Right lobe of liver (tissue), 6 donors: Measurements from ENCODE around the gene CAMK4. TPM values are rescaled to one million over a fixed set of nuclear protein-coding genes. Genes with fewer than 3 reads are reported as not detected.

ENCODE experiments used
- ATAC-seq, 4 donors: fragments of 200-7000 bp; cut with Tn5 transposase; one replicate each; pipeline ENCODE4 v1.9.1; 2020; ENCODE audit warnings: mild to moderate bottlenecking in 4 of 4, moderate library complexity in 4 of 4
- DNase-seq, 3 donors: peaks; one replicate each; pipeline ENCODE4 v3.0.0-alpha.2; 2020
- H3K27ac ChIP-seq, 3 donors: fragments of 200-600 bp; one replicate each; pipeline ENCODE4 v1.8.0; 2022
- H3K27me3 ChIP-seq, 2 donors: fragments of 200-600 bp; one replicate each; pipeline ENCODE4 v1.8.0; 2022
- H3K36me3 ChIP-seq, 4 donors: fragments of 200-600 bp; sonication (generic) in 1 of 4; one replicate each; pipeline versions ENCODE4 v1.5.1 to v1.8.0; 2017 to 2022; ENCODE audit warnings: control low read depth in 1 of 4
- H3K4me1 ChIP-seq, 4 donors: fragments of 200-600 bp; sonication (generic) in 1 of 4; one replicate each; pipeline versions ENCODE4 v1.5.1 to v1.8.0; 2017 to 2022; ENCODE audit warnings: control low read depth in 1 of 4
- H3K4me3 ChIP-seq, 3 donors: fragments of 200-600 bp; one replicate each; pipeline ENCODE4 v1.8.0; 2022
- H3K9me3 ChIP-seq, 4 donors: fragments of 200-600 bp; sonication (generic) in 1 of 4; one replicate each; pipeline versions ENCODE4 v1.5.1 to v1.8.0; 2017 to 2022; ENCODE audit warnings: control low read depth in 1 of 4
- POLR2A ChIP-seq: fragments of 450-650 bp; IDR thresholded peaks from one replicate; pipeline ENCODE4 v1.6.1; 2017; ENCODE audit warnings: antibody characterized with exemption, mild to moderate bottlenecking
- WGBS: methylation state at CpG from one replicate; pipeline ENCODE4 v1.1.6; 2018; ENCODE audit warnings: low coverage, low lambda C conversion rate; ENCODE audit not compliant: insufficient coverage; ENCODE audit errors: missing lambda C conversion rate; 5-methylcytosine and 5-hydroxymethylcytosine counted together
- intact Hi-C, 2 donors: fragments of 100-400 bp; cut with DNase I; formaldehyde crosslinking; loops; one replicate each; pipeline versions ENCODE4 v1.11.2 to v1.14.1; 2022
- total RNA-seq, 6 experiments: library from RNA; depleted of rRNA in 2 of 6; stranded (reverse); fragments of >200 nt in 2 of 6; fragmentation: NEBNext Ultra II Directional in 3 of 6; extraction: Animal tissue kit (Norgen Biotek cat#: 25700) in 3 of 6; gene quantifications; one replicate each; pipeline versions ENCODE4 v1.1.0 to v1.2.4, GENCODE V29; 2016 to 2023
- TF ChIP-seq, protein P1 (sequence below), 4 donors: fragments of 200-600 bp in 3 of 4; fragments of 450-650 bp in 1 of 4; IDR thresholded peaks; one replicate each; pipeline versions ENCODE4 v1.5.1 to v1.8.0; 2016 to 2022; ENCODE audit warnings: antibody characterized with exemption in 4 of 4, mild to moderate bottlenecking in 2 of 4
- donor health status: DM: no; HTN: yes; CAD: no.
- donor health status: DM: no; HTN: no; CAD: no.
- donor health status: DM: no; HTN: no; CAD: no.
- donor health status: DM: no; HTN: yes; CAD: no.
- donor health status: DM: no; HTN: yes; CAD: no.

CAMK4 gene
- total RNA-seq, 6 experiments from 2014 or later, result 0.81 to 4.3 (median 1.3) TPM

DNA sequence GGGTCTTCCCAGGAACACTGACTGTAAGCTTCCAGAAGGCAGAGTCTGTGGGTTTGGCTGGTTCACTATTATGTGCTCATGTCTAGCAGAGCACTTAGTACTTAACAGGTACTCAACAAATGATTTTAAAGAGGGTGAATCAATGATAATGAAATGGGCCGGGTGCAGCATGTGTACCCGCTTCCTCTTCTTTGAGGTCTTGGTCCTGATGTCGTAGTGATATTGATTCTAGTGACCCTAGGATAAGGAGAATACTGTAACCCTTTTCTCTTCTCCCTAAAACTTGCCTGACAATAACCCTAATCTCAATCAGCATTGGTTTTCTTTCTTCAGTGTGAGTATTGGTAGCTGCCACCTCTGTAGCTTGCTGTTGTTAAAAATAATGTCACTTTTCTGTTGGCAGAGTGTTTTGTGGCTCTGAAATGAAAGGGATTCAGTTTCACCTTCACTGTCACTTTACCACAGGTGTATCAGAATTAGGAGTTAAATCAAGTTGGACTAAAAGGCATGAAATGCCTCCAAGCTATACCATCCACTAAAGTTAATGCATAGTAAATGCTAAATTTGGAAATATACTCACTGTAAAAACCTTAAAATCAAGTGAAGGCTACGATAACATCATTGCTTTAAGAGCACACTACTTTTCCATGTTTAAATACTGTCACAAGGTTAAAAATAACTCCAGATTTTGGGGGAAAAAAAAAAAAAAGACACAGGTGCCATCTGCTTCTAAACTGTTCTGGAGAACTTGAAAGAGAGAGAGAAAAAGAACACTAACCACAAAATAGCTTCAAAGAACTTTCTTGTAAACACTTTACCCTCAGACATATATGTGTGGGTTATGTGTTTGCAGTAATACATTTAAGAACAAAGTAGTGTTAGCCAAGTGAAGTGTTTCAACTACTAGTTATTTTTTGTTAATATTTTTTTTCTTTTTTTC lies 6.0 kb downstream of the CAMK4 start:
- no peak for ATAC-seq

GRCh38 chr5:111231119-111231518 lies 6.9 kb downstream of the CAMK4 start:
- no peaks in the 10 kb centered on the region for H3K4me1 ChIP-seq
- H3K9me3 ChIP-seq, result no peaks in the 10 kb centered on the region
- ATAC-seq (no peak), DNase-seq (no peak)
- H3K27ac ChIP-seq, result no peak overlapping the region
- WGBS, result 58% methylated on average over 1 of the region's 1 CpG
- TF ChIP-seq, protein P1, sequence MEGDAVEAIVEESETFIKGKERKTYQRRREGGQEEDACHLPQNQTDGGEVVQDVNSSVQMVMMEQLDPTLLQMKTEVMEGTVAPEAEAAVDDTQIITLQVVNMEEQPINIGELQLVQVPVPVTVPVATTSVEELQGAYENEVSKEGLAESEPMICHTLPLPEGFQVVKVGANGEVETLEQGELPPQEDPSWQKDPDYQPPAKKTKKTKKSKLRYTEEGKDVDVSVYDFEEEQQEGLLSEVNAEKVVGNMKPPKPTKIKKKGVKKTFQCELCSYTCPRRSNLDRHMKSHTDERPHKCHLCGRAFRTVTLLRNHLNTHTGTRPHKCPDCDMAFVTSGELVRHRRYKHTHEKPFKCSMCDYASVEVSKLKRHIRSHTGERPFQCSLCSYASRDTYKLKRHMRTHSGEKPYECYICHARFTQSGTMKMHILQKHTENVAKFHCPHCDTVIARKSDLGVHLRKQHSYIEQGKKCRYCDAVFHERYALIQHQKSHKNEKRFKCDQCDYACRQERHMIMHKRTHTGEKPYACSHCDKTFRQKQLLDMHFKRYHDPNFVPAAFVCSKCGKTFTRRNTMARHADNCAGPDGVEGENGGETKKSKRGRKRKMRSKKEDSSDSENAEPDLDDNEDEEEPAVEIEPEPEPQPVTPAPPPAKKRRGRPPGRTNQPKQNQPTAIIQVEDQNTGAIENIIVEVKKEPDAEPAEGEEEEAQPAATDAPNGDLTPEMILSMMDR (IDR thresholded peaks at IDR 0.05), result no peak
- TF ChIP-seq POLR2A, result no peak
- intact Hi-C loops, result no loop called here
- H3K36me3 ChIP-seq, result no peaks in the 10 kb centered on the region
- no peaks in the 10 kb centered on the region for H3K27me3 ChIP-seq
- no peak overlapping the region for H3K4me3 ChIP-seq

More for the DNA sequence above, 6.0 kb downstream of the CAMK4 start:
- no peak for DNase-seq
- WGBS, result 41% methylated on average over 4 of the region's 4 CpGs
- Histone ChIP-seq H3K36me3 (no peaks in the 10 kb centered on the region), H3K9me3 (no peaks in the 10 kb centered on the region), H3K4me1 (no peaks in the 10 kb centered on the region), H3K27ac (no peak overlapping the region), H3K27me3 (no peaks in the 10 kb centered on the region), H3K4me3 (no peak overlapping the region)
- intact Hi-C loops, result no loop called here
- TF ChIP-seq POLR2A, result no peak
- TF ChIP-seq, protein P1 (IDR thresholded peaks at IDR 0.05), result no peak

DNA sequence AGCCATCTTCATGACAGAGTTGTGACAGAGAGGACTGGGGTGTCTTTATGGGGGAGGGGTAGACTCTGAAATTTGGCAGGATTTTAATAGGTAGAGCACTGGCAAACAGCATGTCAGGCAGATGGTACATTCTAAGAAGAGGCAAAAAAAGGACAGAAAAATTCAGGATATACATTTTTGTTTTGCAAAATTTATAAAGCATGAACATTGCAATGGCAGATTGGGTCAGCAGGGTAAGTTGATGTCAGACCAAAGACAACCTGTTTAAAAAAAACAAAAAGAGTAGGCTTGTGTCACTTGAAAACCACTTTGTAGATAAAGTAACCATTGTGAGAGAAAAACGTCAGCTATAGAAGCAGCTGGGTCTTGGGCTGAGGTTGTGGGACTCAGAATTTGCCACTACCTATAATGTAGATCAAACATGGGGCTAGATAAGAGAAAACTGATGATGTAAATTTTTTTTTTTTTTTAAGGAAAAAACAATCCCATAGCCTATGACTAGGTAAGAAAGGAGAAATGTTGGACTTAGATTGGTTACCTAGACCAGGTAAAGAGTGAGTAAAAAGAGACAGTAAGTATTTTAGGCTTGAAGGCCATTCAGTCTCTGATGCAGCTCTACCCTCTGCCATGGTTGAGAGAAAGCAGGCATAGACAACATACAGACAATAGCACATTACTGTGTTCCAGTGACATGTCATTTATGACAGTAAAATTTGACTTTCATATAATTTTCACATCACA lies 8.3 kb downstream of the CAMK4 start:
- no peaks in the 10 kb centered on the region for H3K9me3 ChIP-seq
- DNase-seq (no peak), ATAC-seq (no peak)
- no peak for TF ChIP-seq POLR2A
- TF ChIP-seq, protein P1 (IDR thresholded peaks at IDR 0.05), result no peak
- WGBS, result 5% methylated on average over 1 of the region's 1 CpG
- no peaks in the 10 kb centered on the region for H3K4me1 ChIP-seq
- H3K27ac ChIP-seq, result no peak overlapping the region
- H3K4me3 ChIP-seq, result no peak overlapping the region
- intact Hi-C loops, result no loop called here
- H3K36me3 ChIP-seq, result no peaks in the 10 kb centered on the region
- no peaks in the 10 kb centered on the region for H3K27me3 ChIP-seq

DNA sequence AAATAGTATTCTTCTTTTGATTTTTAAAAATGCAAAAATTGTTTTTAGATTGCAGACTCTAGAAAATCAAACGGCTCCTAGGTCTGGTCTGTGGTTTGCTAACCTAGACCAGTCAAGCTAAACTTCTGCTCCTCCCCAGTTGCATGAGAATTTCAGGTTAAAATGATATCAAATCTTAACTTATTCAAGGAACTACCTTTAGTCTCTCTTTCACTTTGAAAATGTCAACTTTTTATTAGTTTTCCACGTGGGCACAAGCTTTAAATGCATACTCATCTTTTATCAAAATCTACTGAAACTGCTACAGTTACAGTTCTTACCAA lies 8.8 kb downstream of the CAMK4 start:
- no peak for ATAC-seq
- Histone ChIP-seq H3K27me3 (no peaks in the 10 kb centered on the region), H3K27ac (no peak overlapping the region), H3K9me3 (no peaks in the 10 kb centered on the region), H3K4me1 (no peaks in the 10 kb centered on the region), H3K4me3 (no peak overlapping the region), H3K36me3 (no peaks in the 10 kb centered on the region)
- TF ChIP-seq, protein P1 (IDR thresholded peaks at IDR 0.05), result no peak
- no peak for TF ChIP-seq POLR2A
- WGBS, result 28% methylated on average over 2 of the region's 2 CpGs
- intact Hi-C loops, result no loop called here
- DNase-seq, result no peak
